GM12891 (cell line): Measurements from ENCODE around the gene PRKN.

Source experiments
- PAX5 ChIP-seq: IDR thresholded peaks from 2 replicates; pipeline ENCODE4 v1.6.1; 2011; ENCODE audit warnings: low read length, moderate library complexity, mild to moderate bottlenecking; ENCODE audit not compliant: insufficient read depth, severe bottlenecking
- POLR2A ChIP-seq: IDR thresholded peaks from 2 replicates; pipeline ENCODE4 v1.6.1; 2011; ENCODE audit warnings: low read depth, low read length, control low read depth
- POLR2AphosphoS5 ChIP-seq: IDR thresholded peaks from 2 replicates; pipeline ENCODE4 v1.6.1; 2011; ENCODE audit warnings: low read depth, low read length, control low read depth
- POU2F2 ChIP-seq: IDR thresholded peaks from 2 replicates; pipeline ENCODE4 v1.6.1; 2011; ENCODE audit warnings: low read depth, mild to moderate bottlenecking, control low read depth, low read length, moderate library complexity
- SPI1 ChIP-seq: IDR thresholded peaks from 2 replicates; pipeline ENCODE4 v1.6.1; 2011; ENCODE audit warnings: low read depth, low read length, control low read depth
- TAF1 ChIP-seq: IDR thresholded peaks from 2 replicates; pipeline ENCODE4 v1.6.1; 2011; ENCODE audit warnings: low read depth, low read length, control low read depth

DNA sequence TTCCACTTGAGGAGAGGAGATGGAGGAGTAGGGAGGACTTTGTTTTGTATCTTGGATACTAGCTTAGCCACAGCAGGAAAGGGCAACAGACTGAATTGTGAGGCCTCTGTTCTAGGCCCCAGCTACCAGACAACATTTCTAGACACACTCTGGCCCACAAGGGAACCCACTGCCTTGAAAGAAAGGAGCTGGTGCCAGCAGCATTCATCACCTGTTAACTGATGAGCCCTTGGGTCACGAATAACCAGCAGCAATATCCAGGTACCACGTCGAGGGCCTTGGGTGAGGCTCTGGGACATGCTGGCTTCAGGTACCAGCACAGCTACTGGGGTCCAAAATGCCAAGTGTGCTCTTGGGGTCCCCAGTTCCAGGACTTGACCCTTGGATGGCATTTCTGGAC is 165.5 kb downstream of the PRKN start:
- no peak for TF ChIP-seq SPI1
- TF ChIP-seq POLR2A = no peak
- TF ChIP-seq POLR2AphosphoS5 = no peak
- no peak for TF ChIP-seq PAX5
- TF ChIP-seq TAF1 = no peak
- no peak for TF ChIP-seq POU2F2
